Measurements from ENCODE around the gene SETD7. TPM values are rescaled to one million over a fixed set of nuclear protein-coding genes. Genes with fewer than 3 reads are reported as not detected.

SETD7 gene
- 67.6 TPM for total RNA-seq

DNA sequence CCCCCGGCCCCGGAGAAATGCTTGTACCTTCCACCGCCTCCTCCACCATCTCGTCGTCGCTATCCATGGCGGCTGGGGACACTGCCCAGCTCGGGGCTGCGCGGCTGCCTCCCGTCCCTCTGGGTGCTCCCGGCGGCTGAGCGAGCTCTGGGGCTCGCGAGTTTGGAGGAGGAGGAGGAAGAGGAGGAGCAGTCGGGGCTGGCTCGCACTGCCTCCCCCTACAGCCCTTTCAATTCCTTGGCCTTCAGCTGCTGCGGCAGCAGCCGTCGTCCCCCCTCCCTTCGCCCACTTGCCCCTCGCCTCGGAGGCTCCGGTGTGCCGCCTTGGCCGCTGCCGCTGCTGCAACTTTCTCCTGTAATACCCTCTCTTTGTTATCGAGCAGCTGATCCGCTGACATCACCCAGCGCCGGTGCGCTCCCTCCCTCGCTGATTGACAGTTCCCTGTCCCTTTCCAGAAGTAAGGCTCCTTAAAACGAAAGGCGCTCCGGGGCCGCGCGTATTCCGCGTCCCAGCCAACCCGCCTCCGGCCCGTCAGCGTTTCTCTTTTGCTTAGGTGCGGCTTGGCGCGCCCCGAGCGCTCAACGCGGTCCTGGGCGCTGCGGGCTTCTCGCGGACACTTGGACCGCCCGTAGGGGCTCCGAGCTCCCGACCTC is at the start of gene SETD7:
Gene SETD7 (minus strand): TSS at position 149 of the 653 bp plus-strand sequence. CDS start 82 bp downstream, at position 67.

GRCh38 chr4:139454111-139455045 is 101.6 kb downstream of the SETD7 start, which contains the start of gene RAB33B:
Gene RAB33B (plus strand): TSS chr4:139454121. CDS start chr4:139454196, 75 bp downstream.

Other genes with a start within 250 kb of the SETD7 start
- 27.9 TPM for gene RAB33B, start 102.1 kb downstream of the SETD7 start, total RNA-seq
- 4.7 TPM for gene MGST2, start 109.6 kb upstream of the SETD7 start, total RNA-seq